ENCODE data around the gene COX11. TPM values are rescaled to one million over a fixed set of nuclear protein-coding genes. Genes with fewer than 3 reads are reported as not detected.

Gene COX11
- total and polyA plus RNA-seq, 2 of the 8 experiments (the other 6 are each of a cell fraction or from before 2014, with no cell fraction given), result 43.0 to 54.1 TPM

DNA sequence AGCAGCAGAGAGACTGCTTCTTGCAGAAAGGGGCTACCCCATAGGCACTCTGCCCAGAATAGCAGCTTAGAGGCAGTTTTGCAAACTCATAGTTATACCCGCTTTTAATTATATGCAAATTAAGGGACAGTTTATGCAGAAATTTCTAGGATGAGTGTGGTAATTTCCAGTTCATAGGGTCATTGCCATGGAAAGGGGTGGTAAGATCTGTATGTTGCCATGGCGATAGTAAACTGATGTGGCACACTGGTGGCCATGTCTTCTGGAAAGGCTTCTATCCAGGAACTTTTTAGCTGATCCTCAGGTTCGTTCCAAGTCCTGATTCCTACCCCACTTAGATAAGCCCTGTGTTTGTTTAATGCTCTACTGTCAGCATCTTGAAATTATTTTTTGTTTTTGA, 6.3 kb upstream of the COX11 start:
- Histone ChIP-seq H4K91ac (replicated peaks; ENCODE audit: insufficient read length, low read length) (no peak overlapping the region), H3K27ac (ENCODE audit: low read depth, low read length) (no peak overlapping the region), H2BK12ac (ENCODE audit: low read depth, low read length) (no peak overlapping the region), H2AK5ac (ENCODE audit: low read depth, low read length) (no peak overlapping the region), H3K23me2 (ENCODE audit: low read depth, low read length) (peaks cover 1% of the 10 kb centered on the region; the same call in 1 of the 2 replicates), H3K4me2 (ENCODE audit: insufficient read depth in 1 of 2, low read depth in 2 of 2, low read length in 2 of 2) (no peak overlapping the region), H4K5ac (ENCODE audit: insufficient read length, low read depth, low read length) (no peak overlapping the region), H2BK20ac (ENCODE audit: low read length) (no peak overlapping the region), H3K14ac (ENCODE audit: insufficient read length) (no peak overlapping the region), H3K4ac (replicated peaks; ENCODE audit: insufficient read length, low read depth, low read length) (no peak overlapping the region), H3K9me3 (ENCODE audit: insufficient read depth in 2 of 2, low read depth in 1 of 2, low read length in 1 of 2) (peaks cover 0 to 5% of the 10 kb centered on the region in 2 experiments; a peak in 1 of 4 replicates), H3K56ac (replicated peaks; ENCODE audit: insufficient read length, low read depth, low read length) (no peak overlapping the region), H3K18ac (ENCODE audit: extremely low read depth, low read length) (no peak overlapping the region), H3K4me3 (ENCODE audit: extremely low read depth in 1 of 4, insufficient read depth in 2 of 4, low read depth in 3 of 4, low read length in 4 of 4) (no peak overlapping the region), H4K8ac (ENCODE audit: extremely low read depth, insufficient read depth, low read length) (no peak overlapping the region), H3K36me3 (ENCODE audit: control insufficient read depth in 2 of 4, insufficient read depth in 4 of 4, low read length in 3 of 4) (peaks cover 0 to 4% (median 0%) of the 10 kb centered on the region in 4 experiments; a peak in 2 of 8 replicates), H3K4me1 (replicated peaks in 1 of 4; ENCODE audit: control insufficient read depth in 3 of 4, insufficient read depth in 4 of 4, low read length in 3 of 4) (no peaks in the 10 kb centered on the region), H2BK15ac (ENCODE audit: low read length) (no peak overlapping the region), H3K79me2 (ENCODE audit: control insufficient read depth in 1 of 2, insufficient read depth in 2 of 2, low read length in 2 of 2) (peaks cover 2 to 82% of the 10 kb centered on the region in 2 experiments; a peak in 3 of 4 replicates), H3K79me1 (ENCODE audit: low read depth, low read length) (peaks cover 2% of the 10 kb centered on the region; the same call in 1 of the 2 replicates), H3K23ac (ENCODE audit: insufficient read length) (no peak overlapping the region), H3K9ac (replicated peaks in 1 of 4; ENCODE audit: extremely low read depth in 1 of 4, low read depth in 3 of 4, low read length in 3 of 4) (no peak overlapping the region), H2BK5ac (ENCODE audit: low read depth, low read length) (no peak overlapping the region), H2BK120ac (replicated peaks; ENCODE audit: low read depth, low read length) (no peak overlapping the region), H4K20me1 (replicated peaks in 1 of 2; ENCODE audit: control insufficient read depth in 1 of 2, insufficient read depth in 2 of 2, low read length in 2 of 2) (peaks cover 0 to 2% of the 10 kb centered on the region in 2 experiments), H3K27me3 (replicated peaks in 1 of 4; ENCODE audit: control insufficient read depth in 3 of 4, extremely low read depth in 1 of 4, insufficient read depth in 3 of 4, low read length in 3 of 4) (no peaks in the 10 kb centered on the region), H2AFZ (ENCODE audit: low read length) (no peak overlapping the region)
- FAIRE-seq (no peak), DNase-seq (ENCODE audit: low read depth in 1 of 2, low spot score in 2 of 2) (no peak)
- ChIA-PET POLR2A (ENCODE audit: partially characterized antibody) (no interaction called here), CTCF (ENCODE audit: partially characterized antibody) (interaction anchor here (1.1 to 1.7 kb wide), 4 partner anchors 10 to 373 kb away, joined by 3 to 6 read pairs (median 4); no protein-coding TSS in a partner anchor)
- no peak for TF ChIP-seq SP4 (IDR thresholded peaks at IDR 0.05; ENCODE audit: low read length)
- TF ChIP-seq JUN (IDR thresholded peaks at IDR 0.05; ENCODE audit: low read depth, low read length), result no peak
- no peak for TF ChIP-seq SUZ12 (IDR thresholded peaks at IDR 0.05; ENCODE audit: low read length)
- 92% methylated on average over 3 of the region's 3 CpGs; no CpG with 5 or more reads in 1 of the 2 experiments for WGBS, 2 experiments (ENCODE audit: extremely low coverage in 1 of 2, insufficient coverage in 1 of 2, insufficient read length in 1 of 2, insufficient replicate concordance in 2 of 2, low coverage in 1 of 2, low lambda C conversion rate in 2 of 2, missing lambda C conversion rate in 1 of 2)

Data from H1 (cell line).